GM19193 (cell line): ENCODE measurements around the gene TMEM267.

ENCODE experiments used
- POLR2A ChIP-seq: IDR thresholded peaks from 4 replicates; pipeline ENCODE4 v1.6.1; 2011; ENCODE audit not compliant: insufficient read depth, insufficient read length; ENCODE audit errors: extremely low read depth

The TMEM267 gene

DNA sequence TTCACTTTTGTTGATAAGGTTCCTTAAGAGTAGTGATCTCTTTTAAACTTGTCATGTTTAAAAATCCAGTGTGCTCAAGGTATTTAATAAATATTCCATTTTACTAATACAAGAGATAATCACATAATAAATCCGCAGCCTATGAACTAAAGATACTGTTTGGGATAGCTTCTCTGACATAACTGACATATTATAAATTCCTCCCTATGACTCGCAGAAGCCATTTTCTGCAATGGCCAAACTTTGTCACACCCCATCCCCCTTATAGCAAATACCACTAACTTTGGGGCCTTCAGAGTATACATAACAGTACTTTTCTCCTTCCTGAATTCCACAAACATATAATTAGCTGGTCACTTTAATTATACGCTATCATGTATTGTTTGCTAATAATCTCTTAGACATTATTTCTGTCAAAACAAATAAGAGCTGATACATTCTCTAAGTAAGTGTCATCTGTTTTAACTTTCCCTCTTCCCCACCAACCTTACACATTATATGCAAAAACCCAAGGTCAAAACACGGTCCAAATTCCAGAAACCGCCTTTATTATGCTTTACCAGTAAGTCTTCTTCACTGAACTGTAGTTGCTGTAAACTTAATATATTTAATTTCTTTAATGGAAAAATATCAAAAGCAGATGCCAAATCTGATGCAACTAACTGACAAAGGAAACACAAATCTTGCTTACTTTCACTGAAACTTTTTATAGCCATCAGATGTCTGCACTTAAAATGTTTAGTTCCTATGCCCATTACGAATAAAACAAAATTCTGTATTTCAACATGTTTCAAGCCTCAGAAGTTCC lies 971 bp downstream of the TMEM267 start:
- TF ChIP-seq POLR2A, result no peak

DNA sequence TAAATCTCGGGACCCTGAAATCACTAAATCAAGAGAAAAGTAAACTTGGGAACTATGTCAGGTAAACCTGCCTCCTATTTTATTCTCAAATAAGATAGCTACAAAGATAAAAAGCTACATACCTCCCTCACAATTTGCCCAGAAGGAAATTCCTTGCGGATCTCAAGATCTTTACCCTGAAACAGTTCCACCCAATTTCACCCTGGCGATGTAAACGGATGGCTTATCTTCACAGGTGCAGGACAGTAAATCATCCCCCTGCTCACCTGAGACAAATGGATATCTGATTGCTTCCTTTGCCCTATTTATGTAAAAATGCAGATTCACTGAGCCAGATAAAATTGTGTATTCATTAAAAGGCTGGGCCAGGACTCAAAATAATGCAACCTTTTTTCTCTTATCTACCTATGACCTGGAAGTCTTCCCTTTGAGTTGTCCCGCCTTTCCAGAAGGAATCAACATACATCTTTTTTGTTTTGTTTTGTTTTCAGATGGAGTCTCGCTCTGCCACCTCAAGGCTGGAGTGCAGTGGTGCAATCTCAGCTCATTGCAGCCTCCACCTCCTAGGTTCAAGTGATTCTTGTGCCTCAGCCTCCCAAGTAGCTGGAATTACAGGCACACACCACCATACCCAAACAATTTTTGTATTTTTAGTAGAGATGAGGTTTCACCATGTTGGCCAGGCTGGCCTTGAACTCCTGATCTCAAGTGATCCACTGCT lies 13.8 kb downstream of the TMEM267 start:
- no peak for TF ChIP-seq POLR2A

DNA sequence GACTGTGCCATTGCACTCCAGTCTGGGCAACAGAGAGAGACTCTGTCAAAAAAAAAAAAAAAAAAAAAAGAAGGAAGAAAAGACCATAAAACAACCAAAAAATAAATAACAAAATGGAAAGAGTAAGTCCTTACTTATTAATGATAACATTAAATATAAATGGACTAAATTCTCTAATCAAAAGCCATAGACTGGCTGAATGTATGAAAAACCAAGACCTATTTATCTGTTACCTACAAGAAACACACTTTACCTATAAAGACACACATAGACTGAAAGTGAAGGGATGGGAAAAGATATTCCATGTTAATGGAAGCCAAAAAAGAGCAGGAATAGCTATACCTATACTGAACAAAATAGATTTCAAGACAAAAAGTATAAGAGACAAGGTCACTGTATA lies 16.6 kb downstream of the TMEM267 start:
- no peak for TF ChIP-seq POLR2A

DNA sequence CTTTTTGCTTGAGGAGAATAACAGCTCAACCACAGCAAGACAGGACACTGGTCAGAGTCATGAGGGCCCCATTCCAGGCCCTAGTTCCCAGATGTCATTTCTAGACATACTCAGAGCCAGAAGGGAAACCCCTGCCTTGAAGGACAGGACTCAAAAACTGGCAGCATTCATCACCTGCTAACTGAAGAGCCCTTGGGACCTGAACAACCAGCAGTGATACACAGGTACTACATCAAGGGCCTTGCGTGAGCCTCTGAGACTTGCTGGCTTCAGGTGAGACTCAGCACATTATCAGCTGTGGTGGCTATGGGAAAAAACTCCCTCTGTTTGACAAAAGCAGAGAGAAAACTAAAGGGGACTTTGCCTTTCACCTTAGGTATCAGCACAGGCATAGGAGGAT lies 22.6 kb downstream of the TMEM267 start:
- TF ChIP-seq POLR2A, result no peak

DNA sequence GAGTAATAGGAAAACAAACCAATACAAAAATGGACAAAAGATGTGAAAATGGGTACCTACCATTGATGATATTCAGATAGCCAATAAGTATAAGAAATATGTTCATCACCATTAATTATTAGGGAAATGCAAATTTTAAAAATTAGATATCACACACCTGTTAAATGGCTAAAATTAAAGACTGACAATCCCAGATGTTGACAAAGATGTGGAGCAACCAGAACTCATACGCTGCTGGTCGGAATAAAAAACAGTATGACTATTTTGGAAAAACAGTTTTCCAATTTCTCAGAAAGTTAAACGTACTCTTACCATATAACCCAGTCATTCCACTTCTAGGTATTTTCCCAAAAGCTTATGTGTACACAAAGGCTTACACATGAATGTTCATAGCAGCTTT lies 27.1 kb downstream of the TMEM267 start:
- TF ChIP-seq POLR2A, result no peak

DNA sequence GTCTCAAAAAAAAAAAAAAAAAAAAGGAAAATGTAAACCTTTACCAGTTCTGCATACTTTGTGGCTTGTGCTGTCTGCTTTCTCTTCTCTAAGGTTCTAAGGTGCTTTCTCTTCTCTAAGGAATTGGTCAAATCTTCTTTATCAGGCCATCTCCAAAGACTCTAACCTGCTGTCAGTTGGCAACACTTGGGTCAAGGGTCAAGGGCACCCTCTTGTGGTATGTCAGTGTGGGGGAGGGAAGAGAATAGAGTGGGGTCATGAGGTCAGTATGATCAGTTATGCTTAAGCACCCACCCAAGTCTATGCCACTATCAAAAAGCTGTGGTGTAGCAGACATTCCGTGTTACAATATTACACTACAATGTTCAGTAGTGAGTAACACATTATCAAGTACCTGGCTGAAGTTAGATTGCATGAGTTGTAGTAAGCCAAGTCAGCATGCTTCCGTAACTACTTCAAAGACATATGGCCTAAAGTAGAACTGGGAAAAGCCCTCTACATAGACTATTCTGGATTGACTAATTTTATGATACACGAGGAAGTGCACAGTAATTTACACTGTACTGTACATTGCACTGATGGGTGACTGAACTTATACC lies 46.5 kb downstream of the TMEM267 start:
- TF ChIP-seq POLR2A, result no peak

DNA sequence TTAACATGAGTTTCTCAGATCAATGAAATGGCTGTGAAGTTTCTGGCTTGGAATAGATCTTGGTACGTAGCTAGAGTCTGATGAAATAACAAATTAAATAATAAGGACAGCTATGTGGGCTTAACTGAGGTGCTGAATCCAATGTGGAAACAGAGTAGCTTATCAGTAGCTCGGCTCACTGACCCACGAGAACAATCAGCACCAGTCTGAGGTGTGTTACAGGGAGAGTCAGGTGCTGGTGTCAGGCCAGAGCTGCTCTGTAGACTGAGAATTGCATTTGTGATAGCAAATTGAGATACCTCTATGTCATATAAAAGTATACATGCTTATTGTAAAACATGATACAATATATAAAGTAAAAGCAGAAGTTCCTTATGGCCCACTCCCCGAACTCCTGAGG lies 50.3 kb downstream of the TMEM267 start:
- no peak for TF ChIP-seq POLR2A

DNA sequence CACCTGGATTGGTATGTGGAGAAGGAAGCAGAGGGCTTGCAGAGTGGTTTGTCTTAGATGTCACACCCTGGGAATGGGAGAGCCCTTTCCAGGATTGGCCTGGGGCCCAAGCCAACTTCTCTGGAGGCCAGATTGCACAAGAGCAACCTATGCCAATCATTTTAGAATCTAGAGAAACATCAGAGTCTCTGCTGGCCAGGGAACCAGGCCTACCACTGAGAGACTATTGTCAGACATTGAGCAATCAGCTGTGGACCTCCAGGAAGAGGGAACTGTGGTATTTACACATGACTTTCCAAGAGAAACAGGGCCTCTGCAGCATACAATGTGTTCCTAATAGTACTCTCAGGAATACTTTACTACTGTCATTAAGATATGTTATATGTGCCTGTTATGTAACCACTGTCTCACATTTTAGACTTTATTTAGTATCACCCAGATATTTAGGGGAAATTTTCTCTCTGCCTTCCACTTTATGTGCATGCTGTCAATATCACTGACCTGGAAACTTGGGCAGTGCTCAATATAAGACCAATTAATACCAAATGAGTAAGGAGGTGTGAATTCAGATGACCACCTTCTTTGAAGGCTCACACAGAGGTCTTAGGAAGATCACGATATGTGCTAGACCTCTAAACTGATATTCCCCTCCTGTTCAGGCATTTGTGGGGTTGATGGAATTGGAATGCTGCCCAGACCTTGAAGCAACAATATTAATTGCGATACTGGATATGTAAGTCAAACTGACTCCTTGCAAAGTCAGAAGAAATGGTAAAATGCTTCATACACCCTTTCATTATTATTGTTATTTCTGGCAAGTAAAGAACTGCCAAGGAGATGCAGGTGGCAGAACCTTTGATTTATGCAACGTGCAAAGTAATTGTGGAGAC lies 50.9 kb downstream of the TMEM267 start:
- TF ChIP-seq POLR2A, result no peak

DNA sequence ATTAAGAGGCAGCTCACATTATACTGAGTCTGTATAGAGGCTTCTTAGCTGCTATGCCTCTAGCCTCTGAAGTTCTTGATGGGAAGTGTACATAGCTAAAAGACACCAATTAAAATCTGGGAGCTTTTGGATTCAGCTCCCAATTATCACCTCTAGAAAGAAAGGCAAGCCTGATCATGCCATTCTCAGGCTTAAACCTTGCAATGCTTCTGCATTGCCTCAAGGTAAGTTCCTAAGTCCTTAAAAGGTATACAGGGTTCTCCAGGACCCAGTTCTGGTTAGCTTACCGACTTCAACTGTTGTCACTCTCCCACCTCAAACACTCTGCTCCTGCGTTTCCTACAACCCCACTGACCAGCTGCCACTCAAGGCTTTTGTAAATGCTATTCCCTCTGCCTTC lies 54.0 kb downstream of the TMEM267 start:
- TF ChIP-seq POLR2A, result no peak

DNA sequence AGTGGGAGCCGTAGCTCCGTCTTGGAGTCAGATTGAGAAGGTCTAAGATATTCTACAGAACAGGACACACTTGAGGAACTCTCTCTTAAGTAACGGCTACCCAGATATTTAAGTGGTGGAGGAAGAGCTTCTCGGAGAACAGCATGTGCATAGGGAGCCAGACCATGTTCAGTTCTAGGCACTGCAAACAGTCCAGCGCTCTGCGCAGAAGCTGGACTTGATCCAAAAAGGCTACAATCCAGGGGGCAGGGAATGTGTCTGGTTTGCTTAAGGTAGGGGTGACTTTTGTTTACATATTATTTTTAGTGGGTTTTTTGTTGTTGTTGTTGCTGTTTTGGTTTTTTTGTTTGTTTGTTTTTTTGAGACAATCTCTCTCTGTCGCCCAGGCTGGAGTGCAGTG lies 54.6 kb downstream of the TMEM267 start:
- TF ChIP-seq POLR2A, result no peak

DNA sequence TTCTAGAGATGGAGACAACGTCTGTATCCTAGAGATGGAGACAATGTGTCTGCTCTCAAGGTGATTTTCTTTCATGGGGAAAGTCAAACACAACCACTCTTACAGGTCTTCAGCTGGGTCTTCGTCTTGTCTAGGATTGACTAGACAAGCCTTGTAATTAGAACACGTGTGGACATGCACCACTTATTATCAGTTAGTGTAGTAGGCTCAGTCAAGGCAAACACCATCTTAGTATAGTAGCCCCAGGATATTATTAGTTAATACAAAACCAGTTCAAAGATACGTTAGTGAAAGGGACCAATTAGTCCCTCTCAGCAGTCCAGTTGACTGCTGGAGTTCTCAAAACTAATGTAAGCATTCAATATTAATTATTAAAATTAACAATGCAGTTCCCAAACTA lies 56.4 kb downstream of the TMEM267 start:
- no peak for TF ChIP-seq POLR2A

DNA sequence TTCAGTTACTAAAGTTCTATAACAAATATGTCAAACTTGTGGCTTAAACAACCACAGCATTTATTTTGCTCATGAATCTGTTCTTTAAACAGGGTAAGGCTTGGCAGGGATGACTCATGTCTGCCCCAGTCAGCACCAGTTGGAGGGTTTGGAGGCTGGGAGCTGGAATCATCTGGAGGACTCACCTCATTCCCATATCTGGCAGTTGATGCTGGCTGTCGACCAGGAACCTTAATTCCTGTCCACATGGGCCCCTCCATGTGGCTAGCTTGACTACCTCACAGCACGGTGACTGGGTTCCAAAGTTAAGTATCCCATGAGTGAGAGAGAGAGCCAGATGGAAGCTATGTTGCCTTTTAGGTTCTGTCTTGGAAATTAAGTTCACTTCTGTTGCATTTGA lies 57.7 kb downstream of the TMEM267 start:
- TF ChIP-seq POLR2A, result no peak

DNA sequence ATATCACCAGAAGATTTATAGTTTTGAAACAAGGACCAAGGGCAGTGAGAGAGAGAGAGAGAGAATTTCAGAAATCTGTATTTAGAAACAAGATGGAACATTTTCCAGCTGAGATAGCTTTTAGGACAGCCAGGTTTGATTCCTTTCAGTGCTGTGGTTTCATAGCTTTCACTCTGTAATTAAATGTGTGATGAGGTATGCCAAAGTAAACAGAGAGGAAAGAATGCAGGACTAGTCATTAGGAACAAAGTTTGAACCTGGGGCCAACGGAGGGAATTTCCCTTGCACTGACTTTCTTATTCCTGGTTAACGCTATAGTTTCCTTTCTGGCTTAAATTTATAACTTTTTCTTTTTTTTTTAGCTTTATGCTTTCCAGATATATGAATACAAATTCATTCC lies 61.5 kb downstream of the TMEM267 start:
- TF ChIP-seq POLR2A, result no peak

DNA sequence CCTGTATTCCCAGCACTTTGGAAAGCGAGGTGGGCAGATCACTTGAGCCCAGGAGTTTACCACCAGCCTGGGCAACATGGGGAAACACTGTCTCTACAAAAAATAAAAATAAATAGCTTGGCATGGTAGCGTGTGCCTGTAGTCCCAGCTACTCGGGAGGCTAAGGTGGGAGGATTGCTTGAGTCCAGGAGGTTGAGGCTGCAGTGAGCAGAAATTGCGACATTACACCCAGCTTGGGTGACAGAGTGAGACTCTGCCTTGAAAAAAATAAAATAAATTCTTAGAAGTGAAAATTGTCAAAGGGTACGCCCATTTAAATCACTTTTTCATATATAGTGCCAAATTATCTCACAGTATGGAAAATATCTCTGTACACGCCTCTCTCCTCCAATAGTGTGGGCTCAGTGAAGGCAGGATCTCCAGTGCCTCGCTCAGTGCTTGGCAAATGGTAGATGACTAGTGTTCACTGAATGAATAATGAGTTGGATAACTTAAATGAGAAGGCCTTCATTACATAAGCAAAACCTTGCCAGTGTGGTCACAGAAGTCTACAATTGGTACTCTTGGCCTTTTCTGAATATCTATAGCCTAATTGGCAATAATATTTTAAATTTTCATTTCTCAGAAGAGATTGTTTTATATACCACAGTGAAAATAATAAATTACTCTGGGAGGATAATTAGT lies 62.1 kb downstream of the TMEM267 start:
- TF ChIP-seq POLR2A, result no peak
